ENCODE measurements around the gene GNAI1.
"Not testable (repeated sequence)": the region's sequence is repeated elsewhere in the genome, so short reads cannot be mapped to it uniquely, and the experiment has no call there.

The GNAI1 gene

GRCh38 chr7:80145780-80146422 is 11.3 kb downstream of the GNAI1 start:
- Histone ChIP-seq H3K4me3 (ENCODE audit: low read length in 2 of 2) (peak overlapping the region; percentile 43 to 45), H3K9me3 (ENCODE audit: control insufficient read depth in 2 of 2, low read length in 2 of 2) (no peaks in the 10 kb centered on the region), H3K27ac (ENCODE audit: low read length) (peak overlapping the region; percentile 6), H3K27me3 (ENCODE audit: control insufficient read depth in 1 of 2, insufficient read depth in 2 of 2, low read length in 2 of 2) (no peaks in the 10 kb centered on the region), H3K36me3 (ENCODE audit: control insufficient read depth in 2 of 2, insufficient read depth in 2 of 2, low read length in 2 of 2) (no peaks in the 10 kb centered on the region), H3K4me1 (ENCODE audit: control insufficient read depth, insufficient read depth, low read length) (peaks cover 6% of the 10 kb centered on the region), H3K9ac (ENCODE audit: low read length in 2 of 2) (peak overlapping the region; percentile 3 to 10)

GRCh38 chr7:80146545-80147182 is 12.0 kb downstream of the GNAI1 start:
- no peak overlapping the region for H3K9ac ChIP-seq (ENCODE audit: low read length in 2 of 2)
- H3K4me3 ChIP-seq (ENCODE audit: low read length in 2 of 2), result no peak overlapping the region
- no peak overlapping the region for H3K27ac ChIP-seq (ENCODE audit: low read length)
- H3K27me3 ChIP-seq (ENCODE audit: control insufficient read depth in 1 of 2, insufficient read depth in 2 of 2, low read length in 2 of 2), result no peaks in the 10 kb centered on the region
- peaks cover 6% of the 10 kb centered on the region for H3K4me1 ChIP-seq (ENCODE audit: control insufficient read depth, insufficient read depth, low read length)
- no peaks in the 10 kb centered on the region for H3K9me3 ChIP-seq (ENCODE audit: control insufficient read depth in 2 of 2, low read length in 2 of 2)
- H3K36me3 ChIP-seq (ENCODE audit: control insufficient read depth in 2 of 2, insufficient read depth in 2 of 2, low read length in 2 of 2), result no peaks in the 10 kb centered on the region

- Histone ChIP-seq H3K4me1 (ENCODE audit: control insufficient read depth, insufficient read depth, low read length) (peaks cover 8% of the 10 kb centered on the region), H3K9ac (ENCODE audit: low read length in 2 of 2) (no peak overlapping the region), H3K27ac (ENCODE audit: low read length) (no peak overlapping the region), H3K4me3 (ENCODE audit: low read length in 2 of 2) (no peak overlapping the region), H3K27me3 (ENCODE audit: control insufficient read depth in 1 of 2, insufficient read depth in 2 of 2, low read length in 2 of 2) (no peaks in the 10 kb centered on the region), H3K36me3 (ENCODE audit: control insufficient read depth in 2 of 2, insufficient read depth in 2 of 2, low read length in 2 of 2) (no peaks in the 10 kb centered on the region), H3K9me3 (ENCODE audit: control insufficient read depth in 2 of 2, low read length in 2 of 2) (no peaks in the 10 kb centered on the region)
These were observed 13.1 kb downstream of the GNAI1 start for GRCh38 chr7:80147543-80148391.

- Histone ChIP-seq H3K27ac (ENCODE audit: low read length) (no peak overlapping the region), H3K27me3 (ENCODE audit: control insufficient read depth in 1 of 2, insufficient read depth in 2 of 2, low read length in 2 of 2) (no peaks in the 10 kb centered on the region), H3K36me3 (ENCODE audit: control insufficient read depth in 2 of 2, insufficient read depth in 2 of 2, low read length in 2 of 2) (no peaks in the 10 kb centered on the region), H3K9ac (ENCODE audit: low read length in 2 of 2) (no peak overlapping the region), H3K4me1 (ENCODE audit: control insufficient read depth, insufficient read depth, low read length) (peaks cover 5% of the 10 kb centered on the region), H3K4me3 (ENCODE audit: low read length in 2 of 2) (no peak overlapping the region), H3K9me3 (ENCODE audit: control insufficient read depth in 2 of 2, low read length in 2 of 2) (no peaks in the 10 kb centered on the region)
These were observed 16.1 kb downstream of the GNAI1 start for GRCh38 chr7:80150611-80151273.

GRCh38 chr7:80151274-80151665 is 16.6 kb downstream of the GNAI1 start:
- Histone ChIP-seq H3K27me3 (ENCODE audit: control insufficient read depth in 1 of 2, insufficient read depth in 2 of 2, low read length in 2 of 2) (no peaks in the 10 kb centered on the region), H3K36me3 (ENCODE audit: control insufficient read depth in 2 of 2, insufficient read depth in 2 of 2, low read length in 2 of 2) (no peaks in the 10 kb centered on the region), H3K9me3 (ENCODE audit: control insufficient read depth in 2 of 2, low read length in 2 of 2) (no peaks in the 10 kb centered on the region), H3K4me1 (ENCODE audit: control insufficient read depth, insufficient read depth, low read length) (peaks cover 2% of the 10 kb centered on the region), H3K4me3 (ENCODE audit: low read length in 2 of 2) (no peak overlapping the region), H3K9ac (ENCODE audit: low read length in 2 of 2) (no peak overlapping the region), H3K27ac (ENCODE audit: low read length) (no peak overlapping the region)

GRCh38 chr7:80153446-80153845 is 18.8 kb downstream of the GNAI1 start:
- Histone ChIP-seq H3K27ac (ENCODE audit: low read length) (no peak overlapping the region), H3K27me3 (ENCODE audit: control insufficient read depth in 1 of 2, insufficient read depth in 2 of 2, low read length in 2 of 2) (no peaks in the 10 kb centered on the region), H3K9me3 (ENCODE audit: control insufficient read depth in 2 of 2, low read length in 2 of 2) (no peaks in the 10 kb centered on the region), H3K4me1 (ENCODE audit: control insufficient read depth, insufficient read depth, low read length) (peaks cover 2% of the 10 kb centered on the region), H3K9ac (ENCODE audit: low read length in 2 of 2) (no peak overlapping the region), H3K4me3 (ENCODE audit: low read length in 2 of 2) (no peak overlapping the region), H3K36me3 (ENCODE audit: control insufficient read depth in 2 of 2, insufficient read depth in 2 of 2, low read length in 2 of 2) (no peaks in the 10 kb centered on the region)

GRCh38 chr7:80154656-80155333 is 20.2 kb downstream of the GNAI1 start:
- H3K9ac ChIP-seq (ENCODE audit: low read length in 2 of 2), result no peak overlapping the region
- H3K4me1 ChIP-seq (ENCODE audit: control insufficient read depth, insufficient read depth, low read length), result peaks cover 2% of the 10 kb centered on the region
- H3K4me3 ChIP-seq (ENCODE audit: low read length in 2 of 2), result no peak overlapping the region
- H3K27me3 ChIP-seq (ENCODE audit: control insufficient read depth in 1 of 2, insufficient read depth in 2 of 2, low read length in 2 of 2), result no peaks in the 10 kb centered on the region
- H3K36me3 ChIP-seq (ENCODE audit: control insufficient read depth in 2 of 2, insufficient read depth in 2 of 2, low read length in 2 of 2), result no peaks in the 10 kb centered on the region
- no peaks in the 10 kb centered on the region for H3K9me3 ChIP-seq (ENCODE audit: control insufficient read depth in 2 of 2, low read length in 2 of 2)
- H3K27ac ChIP-seq (ENCODE audit: low read length), result no peak overlapping the region

- H3K27me3 ChIP-seq (ENCODE audit: control insufficient read depth in 1 of 2, insufficient read depth in 2 of 2, low read length in 2 of 2), result no peaks in the 10 kb centered on the region
- H3K9me3 ChIP-seq (ENCODE audit: control insufficient read depth in 2 of 2, low read length in 2 of 2), result no peaks in the 10 kb centered on the region
- H3K4me3 ChIP-seq (ENCODE audit: low read length in 2 of 2), result no peak overlapping the region
- no peak overlapping the region for H3K9ac ChIP-seq (ENCODE audit: low read length in 2 of 2)
- no peaks in the 10 kb centered on the region for H3K36me3 ChIP-seq (ENCODE audit: control insufficient read depth in 2 of 2, insufficient read depth in 2 of 2, low read length in 2 of 2)
- peaks cover 2% of the 10 kb centered on the region for H3K4me1 ChIP-seq (ENCODE audit: control insufficient read depth, insufficient read depth, low read length)
- H3K27ac ChIP-seq (ENCODE audit: low read length), result no peak overlapping the region
These were observed 20.7 kb downstream of the GNAI1 start for GRCh38 chr7:80155374-80155773.

GRCh38 chr7:80157770-80158169 is 23.1 kb downstream of the GNAI1 start:
- not testable (repeated sequence) for H3K27ac ChIP-seq (ENCODE audit: low read length)

GRCh38 chr7:80159802-80160201 is 25.2 kb downstream of the GNAI1 start:
- no peaks in the 10 kb centered on the region for H3K36me3 ChIP-seq (ENCODE audit: control insufficient read depth in 2 of 2, insufficient read depth in 2 of 2, low read length in 2 of 2)
- no peak overlapping the region for H3K27ac ChIP-seq (ENCODE audit: low read length)
- H3K9ac ChIP-seq (ENCODE audit: low read length in 2 of 2), result no peak overlapping the region
- no peaks in the 10 kb centered on the region for H3K9me3 ChIP-seq (ENCODE audit: control insufficient read depth in 2 of 2, low read length in 2 of 2)
- no peaks in the 10 kb centered on the region for H3K27me3 ChIP-seq (ENCODE audit: control insufficient read depth in 1 of 2, insufficient read depth in 2 of 2, low read length in 2 of 2)
- no peaks in the 10 kb centered on the region for H3K4me1 ChIP-seq (ENCODE audit: control insufficient read depth, insufficient read depth, low read length)
- no peak overlapping the region for H3K4me3 ChIP-seq (ENCODE audit: low read length in 2 of 2)

More at GRCh38 chr7:80157770-80158169, 23.1 kb downstream of the GNAI1 start:
- not testable (repeated sequence) for H3K4me3 ChIP-seq (ENCODE audit: low read length in 2 of 2); H3K9me3 ChIP-seq (ENCODE audit: control insufficient read depth in 2 of 2, low read length in 2 of 2); H3K27me3 ChIP-seq (ENCODE audit: control insufficient read depth in 1 of 2, insufficient read depth in 2 of 2, low read length in 2 of 2); H3K36me3 ChIP-seq (ENCODE audit: control insufficient read depth in 2 of 2, insufficient read depth in 2 of 2, low read length in 2 of 2); H3K9ac ChIP-seq (ENCODE audit: low read length in 2 of 2); H3K4me1 ChIP-seq (ENCODE audit: control insufficient read depth, insufficient read depth, low read length)

Measured in stomach smooth muscle (tissue), 2 donors.